HepG2 (cell line): ENCODE measurements around the gene ALDH18A1. TPM values are rescaled to one million over a fixed set of nuclear protein-coding genes. Genes with fewer than 3 reads are reported as not detected.

ENCODE experiments used
- CREM ChIP-seq, 2 experiments: sonication (generic) in 1 of 2; formaldehyde crosslinking in 1 of 2; IDR thresholded peaks; 2 replicates each; pipeline versions ENCODE4 v1.4.0 to v1.6.1; 2016 to 2020; ENCODE audit warnings: antibody characterized with exemption in 1 of 2, mild to moderate bottlenecking in 1 of 2, missing genetic modification reagents in 1 of 2
- FOSL1 ChIP-seq: sonication (generic); formaldehyde crosslinking; IDR thresholded peaks from 2 replicates; pipeline ENCODE4 v1.9.0; 2021; ENCODE audit warnings: missing genetic modification reagents, borderline replicate concordance
- HOXA3 ChIP-seq: sonication (generic); formaldehyde crosslinking; IDR thresholded peaks from 2 replicates; pipeline ENCODE4 v1.5.0; 2020; ENCODE audit warnings: missing genetic modification reagents
- KAT8 ChIP-seq: IDR thresholded peaks from 2 replicates; pipeline ENCODE4 v1.6.1; 2016; ENCODE audit warnings: missing genetic modification reagents, missing compliant biosample characterization
- MEIS1 ChIP-seq: sonication (generic); formaldehyde crosslinking; IDR thresholded peaks from 2 replicates; pipeline ENCODE4 v1.9.0; 2021; ENCODE audit warnings: mild to moderate bottlenecking, missing genetic modification reagents, moderate library complexity, borderline replicate concordance
- MNT ChIP-seq: fragments of 450-650 bp; IDR thresholded peaks from 2 replicates; pipeline ENCODE4 v1.6.1; 2016
- NPAS2 ChIP-seq: sonication (generic); formaldehyde crosslinking; IDR thresholded peaks from 2 replicates; pipeline ENCODE4 v1.8.0; 2022; ENCODE audit warnings: mild to moderate bottlenecking, missing genetic modification reagents, borderline replicate concordance
- PCBP1 ChIP-seq: fragments of 200-400 bp; formaldehyde crosslinking; IDR thresholded peaks from 2 replicates; pipeline ENCODE4 v1.6.1; 2017; ENCODE audit warnings: mild to moderate bottlenecking, low read depth, low read length, borderline replicate concordance
- RBM39 ChIP-seq: fragments of 200-400 bp; formaldehyde crosslinking; IDR thresholded peaks from one replicate; pipeline ENCODE4 v1.6.1; 2018; ENCODE audit warnings: antibody characterized with exemption, mild to moderate bottlenecking, low read depth, low read length; ENCODE audit not compliant: poor library complexity, severe bottlenecking
- SIX4 ChIP-seq: sonication (generic); formaldehyde crosslinking; IDR thresholded peaks from 2 replicates; pipeline ENCODE4 v1.4.0; 2020; ENCODE audit warnings: missing genetic modification reagents
- SOX6 ChIP-seq, 2 experiments: fragments of 450-650 bp in 1 of 2; sonication (generic) in 1 of 2; formaldehyde crosslinking in 1 of 2; IDR thresholded peaks; 2 replicates each; pipeline versions ENCODE4 v1.4.0 to v1.6.1; 2017 to 2020; ENCODE audit warnings: antibody characterized with exemption in 1 of 2, mild to moderate bottlenecking in 1 of 2, missing genetic modification reagents in 1 of 2
- SUZ12 ChIP-seq: fragments of 150-350 bp; IDR thresholded peaks from 2 replicates; pipeline ENCODE4 v1.6.1; 2014; ENCODE audit warnings: low read depth, low read length
- THAP11 ChIP-seq: IDR thresholded peaks from 2 replicates; pipeline ENCODE4 v1.6.1; 2016; ENCODE audit warnings: missing biosample characterization, missing genetic modification reagents
- TP53 ChIP-seq: sonication (generic); formaldehyde crosslinking; conservative IDR thresholded peaks from 2 replicates; pipeline ENCODE4 v1.4.0; 2020; ENCODE audit warnings: missing genetic modification reagents
- TSC22D2 ChIP-seq: sonication (generic); formaldehyde crosslinking; IDR thresholded peaks from 2 replicates; pipeline ENCODE4 v1.5.1; 2020; ENCODE audit warnings: missing genetic modification reagents, mild to moderate bottlenecking, borderline replicate concordance
- UBTF ChIP-seq: sonication (generic); formaldehyde crosslinking; IDR thresholded peaks from 2 replicates; pipeline ENCODE4 v1.4.0; 2020; ENCODE audit warnings: mild to moderate bottlenecking, missing genetic modification reagents
- ZNF136 ChIP-seq: sonication (generic); formaldehyde crosslinking; IDR thresholded peaks from 2 replicates; pipeline ENCODE4 v1.8.1; 2022; ENCODE audit warnings: low read depth, mild to moderate bottlenecking, moderate library complexity, missing genetic modification reagents
- ZNF558 ChIP-seq: sonication (generic); formaldehyde crosslinking; IDR thresholded peaks from 2 replicates; pipeline ENCODE4 v1.9.0; 2022; ENCODE audit warnings: mild to moderate bottlenecking, missing genetic modification reagents, borderline replicate concordance
- ZNF773 ChIP-seq: sonication (generic); formaldehyde crosslinking; IDR thresholded peaks from 2 replicates; pipeline ENCODE4 v1.4.0; 2020; ENCODE audit warnings: missing genetic modification reagents, borderline replicate concordance
- ZNF792 ChIP-seq: IDR thresholded peaks from 2 replicates; pipeline ENCODE4 v1.6.1; 2016
- polyA plus RNA-seq, 8 experiments: library from polyadenylated mRNA; depleted of rRNA in 3 of 8; stranded (reverse) in 7 of 8; unstranded in 1 of 8; fragments of >200 nt; fragmentation: Illumina TruSeq in 4 of 8; extraction: Trizol in 4 of 8; gene quantifications; 2 replicates each; pipeline versions ENCODE4 v1.2.1 to v1.2.3, GENCODE V29; 2011 to 2016; ENCODE audit warnings: low read depth in 4 of 8, missing spikeins in 1 of 8, mixed read lengths in 1 of 8; ENCODE audit not compliant: insufficient read depth in 1 of 8
- total RNA-seq, 5 experiments: library from RNA; depleted of rRNA; stranded (reverse); fragments of >200 nt; fragmentation: Illumina TruSeq; extraction: Trizol; gene quantifications; 2 replicates each; pipeline ENCODE4 v1.2.3, GENCODE V29; 2016; ENCODE audit warnings: low read depth in 1 of 5
- TF ChIP-seq, protein P1 (sequence below): sonication (generic); formaldehyde crosslinking; IDR thresholded peaks from 2 replicates; pipeline ENCODE4 v1.4.0; 2020; ENCODE audit warnings: missing genetic modification reagents
- TF ChIP-seq, protein P2 (sequence below): IDR thresholded peaks from 2 replicates; pipeline ENCODE4 v1.6.1; 2016; ENCODE audit warnings: low read depth, borderline replicate concordance

ALDH18A1 gene
- total and polyA plus RNA-seq, 2 of the 13 experiments (the other 11 are each of a cell fraction or from before 2014, with no cell fraction given): 180 to 263 TPM

DNA sequence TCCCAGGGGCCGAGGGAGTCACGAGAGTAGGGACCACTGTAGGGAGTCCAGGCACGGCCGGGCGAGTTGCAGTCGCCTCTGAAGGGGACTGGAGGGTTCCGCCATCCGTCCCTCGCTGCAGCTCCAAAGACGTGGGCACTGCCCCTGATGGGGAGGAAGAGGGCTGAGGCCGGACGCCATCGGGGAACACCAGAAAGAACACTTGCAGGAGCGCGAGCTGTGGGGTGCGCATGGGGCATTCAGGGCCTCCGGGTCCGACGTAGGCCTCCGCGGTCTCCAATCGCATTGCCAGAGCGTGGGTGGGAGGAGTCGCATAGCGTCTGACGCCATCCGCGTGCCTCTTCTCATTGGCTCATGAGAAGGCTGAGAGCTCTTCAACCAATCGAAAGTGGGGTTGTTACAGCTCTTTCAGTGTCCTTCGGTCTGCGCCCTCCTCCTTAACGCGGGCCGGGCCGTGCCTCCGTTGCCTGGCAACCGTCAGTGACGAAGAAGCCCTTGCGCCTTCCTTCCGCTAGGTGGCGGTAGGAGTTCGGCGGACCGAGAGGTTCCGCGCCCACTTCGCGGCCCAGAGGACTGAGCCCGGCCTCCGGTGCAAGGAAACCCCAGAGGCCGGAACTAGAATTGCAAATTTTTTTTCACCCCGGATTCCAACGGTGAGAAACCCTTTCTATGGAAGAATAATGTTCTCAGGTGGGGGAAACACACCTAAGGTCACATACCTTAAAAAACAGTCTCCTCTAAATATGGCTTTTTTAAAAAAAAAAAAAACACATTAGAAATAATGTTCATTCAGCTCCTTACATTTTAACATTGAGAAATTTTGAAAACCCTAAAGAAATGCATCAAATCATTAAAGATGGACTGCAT is 37.4 kb upstream of the ALDH18A1 start, which contains the start of gene TCTN3 (continued):
- TF ChIP-seq RBM39: peak; percentile 64
- TF ChIP-seq, protein P1, sequence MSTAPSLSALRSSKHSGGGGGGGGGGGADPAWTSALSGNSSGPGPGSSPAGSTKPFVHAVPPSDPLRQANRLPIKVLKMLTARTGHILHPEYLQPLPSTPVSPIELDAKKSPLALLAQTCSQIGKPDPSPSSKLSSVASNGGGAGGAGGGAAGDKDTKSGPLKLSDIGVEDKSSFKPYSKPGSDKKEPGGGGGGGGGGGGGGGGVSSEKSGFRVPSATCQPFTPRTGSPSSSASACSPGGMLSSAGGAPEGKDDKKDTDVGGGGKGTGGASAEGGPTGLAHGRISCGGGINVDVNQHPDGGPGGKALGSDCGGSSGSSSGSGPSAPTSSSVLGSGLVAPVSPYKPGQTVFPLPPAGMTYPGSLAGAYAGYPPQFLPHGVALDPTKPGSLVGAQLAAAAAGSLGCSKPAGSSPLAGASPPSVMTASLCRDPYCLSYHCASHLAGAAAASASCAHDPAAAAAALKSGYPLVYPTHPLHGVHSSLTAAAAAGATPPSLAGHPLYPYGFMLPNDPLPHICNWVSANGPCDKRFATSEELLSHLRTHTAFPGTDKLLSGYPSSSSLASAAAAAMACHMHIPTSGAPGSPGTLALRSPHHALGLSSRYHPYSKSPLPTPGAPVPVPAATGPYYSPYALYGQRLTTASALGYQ (CRISPR knock-in tag): no peak
- no peak for TF ChIP-seq SOX6 (IDR thresholded peaks at IDR 0.05)
- TF ChIP-seq SOX6 (CRISPR knock-in tag; IDR thresholded peaks at IDR 0.05): peak; percentile 73
- TF ChIP-seq TSC22D2 (CRISPR knock-in tag): no peak
- TF ChIP-seq, protein P2, sequence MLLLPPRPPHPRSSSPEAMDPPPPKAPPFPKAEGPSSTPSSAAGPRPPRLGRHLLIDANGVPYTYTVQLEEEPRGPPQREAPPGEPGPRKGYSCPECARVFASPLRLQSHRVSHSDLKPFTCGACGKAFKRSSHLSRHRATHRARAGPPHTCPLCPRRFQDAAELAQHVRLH (CRISPR knock-in tag): peak; percentile 80; the same call in 1 of the 2 replicates
- TF ChIP-seq SIX4 (CRISPR knock-in tag): no peak
- TF ChIP-seq NPAS2 (CRISPR knock-in tag): no peak
- no peak for TF ChIP-seq ZNF773 (CRISPR knock-in tag)
- TF ChIP-seq FOSL1: no peak
- peak; percentile 47 for TF ChIP-seq MNT
- 0 out of 2 replicates have a peak, but pooled peaks have one; percentile 24 for TF ChIP-seq ZNF792
- peak; percentile 80; the same call in 1 of the 2 replicates for TF ChIP-seq ZNF136 (CRISPR knock-in tag)
- peak; percentile 84 for TF ChIP-seq THAP11 (CRISPR knock-in tag)
- TF ChIP-seq UBTF (CRISPR knock-in tag): peak; percentile 34; the same call in 1 of the 2 replicates
- 0 out of 2 replicates have a peak, but pooled peaks have one; percentile 49 for TF ChIP-seq PCBP1
- peak; percentile 51; the same call in 1 of the 2 replicates for TF ChIP-seq MEIS1 (CRISPR knock-in tag)
- peak; percentile 83 for TF ChIP-seq KAT8 (CRISPR knock-in tag)
- TF ChIP-seq CREM (IDR thresholded peaks at IDR 0.05): peak; percentile 94
- TF ChIP-seq CREM (CRISPR knock-in tag; IDR thresholded peaks at IDR 0.05): no peak
- peak; percentile 78 for TF ChIP-seq HOXA3 (CRISPR knock-in tag)
- TF ChIP-seq ZNF558: no peak
- TF ChIP-seq SUZ12: no peak
- no peak for TF ChIP-seq TP53 (CRISPR knock-in tag)
